Mesenchymal stem cell (in vitro differentiated cells and primary cell): Measurements from ENCODE around the gene OAF.

Experiments used
- DNase-seq: peaks from one replicate; pipeline ENCODE4 v3.0.0-alpha.2; 2013
- H2AFZ ChIP-seq: one replicate; pipeline ENCODE4 v1.6.1; 2013; ENCODE audit warnings: low read depth, mild to moderate bottlenecking, control low read depth, inconsistent platforms, low read length, moderate library complexity
- H2AK5ac ChIP-seq: 2 replicates; pipeline ENCODE4 v1.6.1; 2013; ENCODE audit warnings: low read length, moderate library complexity, mild to moderate bottlenecking, inconsistent platforms; ENCODE audit not compliant: severe bottlenecking
- H2BK120ac ChIP-seq: one replicate; pipeline ENCODE4 v1.6.1; 2013; ENCODE audit warnings: low read depth, mild to moderate bottlenecking, inconsistent platforms, low read length, moderate library complexity
- H2BK12ac ChIP-seq, 2 experiments: one replicate each; pipeline ENCODE4 v1.6.1; 2013; ENCODE audit warnings: inconsistent platforms in 2 of 2, low read length in 2 of 2, mild to moderate bottlenecking in 2 of 2, moderate library complexity in 2 of 2, control low read depth in 1 of 2
- H2BK15ac ChIP-seq: one replicate; pipeline ENCODE4 v1.6.1; 2013; ENCODE audit warnings: mild to moderate bottlenecking, low read depth, inconsistent platforms; ENCODE audit not compliant: poor library complexity, severe bottlenecking
- H2BK5ac ChIP-seq: 2 replicates; pipeline ENCODE4 v1.6.1; 2013; ENCODE audit warnings: low read depth, mild to moderate bottlenecking, low read length, control low read depth, inconsistent platforms; ENCODE audit not compliant: poor library complexity, severe bottlenecking
- H3K14ac ChIP-seq, 2 experiments: one replicate each; pipeline ENCODE4 v1.6.1; 2013; ENCODE audit warnings: inconsistent platforms in 2 of 2, low read length in 2 of 2, control low read depth in 1 of 2, mild to moderate bottlenecking in 1 of 2, moderate library complexity in 1 of 2
- H3K18ac ChIP-seq, 2 experiments: one replicate each; pipeline ENCODE4 v1.6.1; 2013; ENCODE audit warnings: inconsistent platforms in 2 of 2, low read length in 2 of 2, control low read depth in 1 of 2, low read depth in 1 of 2, mild to moderate bottlenecking in 1 of 2
- H3K23ac ChIP-seq, 2 experiments: one replicate each; pipeline ENCODE4 v1.6.1; 2013; ENCODE audit warnings: inconsistent platforms in 2 of 2, low read length in 2 of 2, mild to moderate bottlenecking in 2 of 2, moderate library complexity in 2 of 2, control low read depth in 1 of 2
- H3K27ac ChIP-seq: 2 replicates; pipeline ENCODE4 v1.5.1; 2013; ENCODE audit warnings: mild to moderate bottlenecking, moderate library complexity, low read length, control low read depth, inconsistent platforms; ENCODE audit not compliant: poor library complexity, severe bottlenecking
- H3K27me3 ChIP-seq, 2 experiments: 2 replicates each; pipeline versions ENCODE4 v1.6.1 to v1.7.0; 2013; ENCODE audit warnings: low read length in 2 of 2, mild to moderate bottlenecking in 2 of 2, moderate library complexity in 2 of 2, control low read depth in 1 of 2, inconsistent platforms in 1 of 2; ENCODE audit not compliant: control insufficient read depth in 1 of 2, insufficient read depth in 1 of 2
- H3K36me3 ChIP-seq, 2 experiments: 2 replicates each; pipeline versions ENCODE4 v1.6.1 to v1.7.0; 2013; ENCODE audit warnings: low read length in 2 of 2, control low read depth in 1 of 2, inconsistent platforms in 1 of 2, low read depth in 1 of 2, mild to moderate bottlenecking in 1 of 2; ENCODE audit not compliant: insufficient read depth in 2 of 2, control insufficient read depth in 1 of 2
- H3K4ac ChIP-seq, 2 experiments: one replicate each; pipeline ENCODE4 v1.6.1; 2013; ENCODE audit warnings: inconsistent platforms in 2 of 2, low read length in 2 of 2, mild to moderate bottlenecking in 2 of 2, moderate library complexity in 2 of 2, control low read depth in 1 of 2, low read depth in 1 of 2
- H3K4me1 ChIP-seq: 2 replicates; pipeline ENCODE4 v1.6.1; 2013; ENCODE audit warnings: low read depth, low read length, control low read depth; ENCODE audit not compliant: control insufficient read depth, insufficient read depth
- H3K4me2 ChIP-seq: 2 replicates; pipeline ENCODE4 v1.6.1; 2013; ENCODE audit warnings: low read length, mild to moderate bottlenecking, inconsistent platforms; ENCODE audit not compliant: poor library complexity, severe bottlenecking
- H3K4me3 ChIP-seq, 2 experiments: 2 replicates each; pipeline versions ENCODE4 v1.5.1 to v1.7.0; 2013; ENCODE audit warnings: low read length in 2 of 2, mild to moderate bottlenecking in 2 of 2, control low read depth in 1 of 2, low read depth in 1 of 2; ENCODE audit not compliant: insufficient read depth in 1 of 2
- H3K79me1 ChIP-seq: replicated peaks from 2 replicates; pipeline ENCODE4 v1.6.1; 2013; ENCODE audit warnings: mild to moderate bottlenecking, control low read depth, low read length, inconsistent platforms; ENCODE audit not compliant: poor library complexity, severe bottlenecking
- H3K9ac ChIP-seq: 2 replicates; pipeline ENCODE4 v1.7.0; 2013; ENCODE audit warnings: mild to moderate bottlenecking, low read length, moderate library complexity
- H3K9me3 ChIP-seq: 2 replicates; pipeline ENCODE4 v1.7.0; 2013; ENCODE audit warnings: mild to moderate bottlenecking, low read length; ENCODE audit not compliant: control insufficient read depth
- H4K8ac ChIP-seq: one replicate; pipeline ENCODE4 v1.6.1; 2013; ENCODE audit warnings: inconsistent platforms, mild to moderate bottlenecking, low read length, moderate library complexity
- H4K91ac ChIP-seq: one replicate; pipeline ENCODE4 v1.6.1; 2013; ENCODE audit warnings: mild to moderate bottlenecking, low read length, inconsistent platforms
- WGBS: methylation state at CpG from one replicate; pipeline ENCODE4 v1.1.7; 2013; ENCODE audit warnings: mixed read lengths; 5-methylcytosine and 5-hydroxymethylcytosine counted together

The OAF gene

DNA sequence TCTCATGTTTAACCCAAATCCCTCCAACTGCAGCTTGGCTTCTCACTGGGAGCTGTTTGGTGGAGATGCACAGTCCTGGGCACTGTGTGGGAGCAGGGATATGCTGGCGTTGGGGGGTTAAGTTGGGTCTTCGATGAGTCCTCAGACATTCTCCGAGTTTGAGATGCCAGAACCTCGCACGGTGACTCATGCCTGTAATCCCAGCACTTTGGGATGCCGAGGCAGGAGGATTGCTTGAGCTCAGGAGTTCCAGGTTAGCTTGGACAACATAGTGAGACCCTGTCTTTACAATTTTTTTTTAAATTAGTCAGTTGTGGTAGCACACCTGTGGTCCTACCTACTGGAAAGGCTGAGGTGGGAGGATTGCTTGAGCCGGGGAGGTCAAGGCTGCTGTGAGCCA is 49.8 kb downstream of the OAF start:
- Histone ChIP-seq H3K4me1 (no peaks in the 10 kb centered on the region), H3K9me3 (no peaks in the 10 kb centered on the region), H2AK5ac (no peak overlapping the region), H3K14ac (no peak overlapping the region), H2BK12ac (no peak overlapping the region), H3K18ac (no peak overlapping the region), H3K4me2 (no peak overlapping the region), H3K9ac (no peak overlapping the region), H2AFZ (no peak overlapping the region), H3K27me3 (peaks cover 49 to 83% of the 10 kb centered on the region in 2 experiments), H2BK5ac (no peak overlapping the region), H3K36me3 (no peaks in the 10 kb centered on the region), H4K91ac (no peak overlapping the region), H3K4me3 (no peak overlapping the region), H3K23ac (no peak overlapping the region), H2BK15ac (no peak overlapping the region), H4K8ac (no peak overlapping the region), H2BK120ac (no peak overlapping the region), H3K79me1 (no peaks in the 10 kb centered on the region), H3K27ac (no peak overlapping the region), H3K4ac (no peak overlapping the region)
- 87% methylated on average over 7 of the region's 7 CpGs for WGBS
- no peak for DNase-seq

DNA sequence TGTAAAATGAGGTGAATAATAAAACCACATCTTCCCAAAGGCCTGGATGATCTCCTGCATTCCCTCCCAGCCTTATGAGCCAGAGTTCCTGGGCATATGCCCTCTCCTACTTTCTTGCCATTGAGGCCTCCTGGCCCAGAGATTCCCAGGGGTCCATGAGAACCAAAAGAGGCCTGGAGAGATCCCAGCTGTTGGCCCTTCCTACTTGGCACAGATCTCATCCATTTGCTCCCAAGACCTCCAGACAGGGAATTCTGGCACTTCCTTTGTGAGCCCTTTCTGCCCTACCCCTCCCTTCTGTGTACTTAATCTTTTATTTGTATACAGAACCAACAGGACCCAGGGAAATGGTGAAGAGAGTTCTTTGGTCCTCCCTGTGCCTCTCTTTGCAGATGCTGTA is 50.5 kb downstream of the OAF start:
- Histone ChIP-seq H3K27me3 (peaks cover 49 to 83% of the 10 kb centered on the region in 2 experiments), H2AK5ac (no peak overlapping the region), H3K18ac (no peak overlapping the region), H3K27ac (no peak overlapping the region), H3K36me3 (no peaks in the 10 kb centered on the region), H3K4me1 (no peaks in the 10 kb centered on the region), H3K4ac (no peak overlapping the region), H3K4me3 (no peak overlapping the region), H3K9ac (no peak overlapping the region), H3K23ac (no peak overlapping the region), H2AFZ (no peak overlapping the region), H2BK5ac (no peak overlapping the region), H4K91ac (no peak overlapping the region), H3K79me1 (no peaks in the 10 kb centered on the region), H2BK12ac (no peak overlapping the region), H2BK120ac (no peak overlapping the region), H3K9me3 (no peaks in the 10 kb centered on the region), H4K8ac (no peak overlapping the region), H3K4me2 (no peak overlapping the region), H2BK15ac (no peak overlapping the region), H3K14ac (no peak overlapping the region)
- DNase-seq, result no peak

GRCh38 chr11:120261931-120262330 is 51.1 kb downstream of the OAF start:
- no peaks in the 10 kb centered on the region for H3K36me3 ChIP-seq
- no peak overlapping the region for H3K4me3 ChIP-seq
- no peak overlapping the region for H2BK12ac ChIP-seq
- H3K9me3 ChIP-seq, result no peaks in the 10 kb centered on the region
- no peak overlapping the region for H3K4ac ChIP-seq
- H2BK15ac ChIP-seq, result no peak overlapping the region
- H3K23ac ChIP-seq, result no peak overlapping the region
- no peak overlapping the region for H3K14ac ChIP-seq
- H3K79me1 ChIP-seq, result no peaks in the 10 kb centered on the region
- H3K27me3 ChIP-seq, result peaks cover 48 to 82% of the 10 kb centered on the region in 2 experiments
- H3K18ac ChIP-seq, result no peak overlapping the region
- H2BK120ac ChIP-seq, result no peak overlapping the region
- no peak overlapping the region for H2BK5ac ChIP-seq
- no peak overlapping the region for H4K91ac ChIP-seq
- no peak for DNase-seq
- H3K27ac ChIP-seq, result no peak overlapping the region
- H2AK5ac ChIP-seq, result no peak overlapping the region
- WGBS, result 91% methylated on average over 2 of the region's 3 CpGs
- H4K8ac ChIP-seq, result no peak overlapping the region
- no peak overlapping the region for H3K9ac ChIP-seq
- no peaks in the 10 kb centered on the region for H3K4me1 ChIP-seq
- H2AFZ ChIP-seq, result no peak overlapping the region
- H3K4me2 ChIP-seq, result no peak overlapping the region

DNA sequence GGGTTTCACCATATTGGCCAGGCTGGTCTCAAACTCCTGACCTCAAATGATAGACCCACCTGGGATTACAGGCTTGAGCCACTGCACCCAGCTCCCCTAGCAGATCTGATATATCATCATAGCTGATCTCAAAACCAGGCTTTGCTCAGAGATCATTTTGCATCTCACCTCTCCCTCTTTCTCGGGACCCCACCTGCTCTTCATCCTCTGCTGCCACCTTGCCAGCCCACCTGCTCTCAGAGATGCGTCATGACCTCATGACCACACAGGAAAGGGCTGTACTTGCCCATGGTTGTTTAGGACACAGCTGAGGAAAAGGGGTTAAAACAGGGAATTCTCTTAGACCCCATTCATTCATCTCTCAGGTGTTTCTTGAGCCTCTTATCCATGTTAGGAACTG is 56.5 kb downstream of the OAF start:
- Histone ChIP-seq H2BK12ac (no peak overlapping the region), H2AFZ (no peak overlapping the region), H3K27ac (no peak overlapping the region), H2BK15ac (no peak overlapping the region), H3K4ac (no peak overlapping the region), H3K18ac (no peak overlapping the region), H4K8ac (no peak overlapping the region), H3K79me1 (no peaks in the 10 kb centered on the region), H3K14ac (no peak overlapping the region), H2BK5ac (no peak overlapping the region), H3K23ac (no peak overlapping the region), H3K9ac (no peak overlapping the region), H4K91ac (no peak overlapping the region), H2BK120ac (no peak overlapping the region), H2AK5ac (no peak overlapping the region), H3K9me3 (no peaks in the 10 kb centered on the region), H3K4me2 (no peak overlapping the region), H3K4me3 (no peak overlapping the region), H3K27me3 (peaks cover 38 to 59% of the 10 kb centered on the region in 2 experiments), H3K4me1 (peaks cover 2% of the 10 kb centered on the region), H3K36me3 (no peaks in the 10 kb centered on the region)
- 80% methylated on average over 2 of the region's 2 CpGs for WGBS
- no peak for DNase-seq
